Stomach (tissue), 9 donors: ENCODE measurements around the gene SMAD1. TPM values are rescaled to one million over a fixed set of nuclear protein-coding genes. Genes with fewer than 3 reads are reported as not detected.

Source experiments
- DNase-seq, 2 donors: peaks; one replicate each; pipeline versions ENCODE4 v3.0.0 to v3.0.0-alpha.2; 2013 to 2019
- H3K27ac ChIP-seq, 5 donors: fragments of 200-600 bp in 4 of 5; sonication (generic) in 4 of 5; one replicate each; pipeline ENCODE4 v1.5.1; 2013 to 2019; ENCODE audit warnings: mild to moderate bottlenecking in 1 of 5, moderate library complexity in 1 of 5
- H3K27me3 ChIP-seq, 3 donors: fragments of 200-600 bp; sonication (generic); one replicate each; pipeline ENCODE4 v1.5.1; 2017 to 2019; ENCODE audit warnings: mixed run types in 1 of 3
- H3K36me3 ChIP-seq, 4 donors: fragments of 200-600 bp; sonication (generic); 1 replicate in 3 of 4; 2 replicates in 1 of 4; pipeline ENCODE4 v1.5.1; 2016 to 2019
- H3K4me1 ChIP-seq, 4 donors: fragments of 200-600 bp; sonication (generic); one replicate each; pipeline ENCODE4 v1.5.1; 2016 to 2019
- H3K4me3 ChIP-seq, 4 donors: fragments of 200-600 bp; sonication (generic) in 3 of 4; one replicate each; pipeline ENCODE4 v1.5.1; 2016 to 2019; ENCODE audit warnings: mild to moderate bottlenecking in 1 of 4
- H3K9me3 ChIP-seq, 4 donors: fragments of 200-600 bp; sonication (generic); one replicate each; pipeline ENCODE4 v1.5.1; 2016 to 2019
- EP300 ChIP-seq: sonication (generic); formaldehyde crosslinking; IDR thresholded peaks from one replicate; pipeline ENCODE4 v1.6.1; 2017; ENCODE audit warnings: antibody characterized with exemption
- POLR2A ChIP-seq, 4 donors: fragments of 450-650 bp; IDR thresholded peaks; one replicate each; pipeline ENCODE4 v1.6.1; 2016; ENCODE audit warnings: antibody characterized with exemption in 4 of 4, control low read depth in 2 of 4, mild to moderate bottlenecking in 1 of 4, moderate library complexity in 1 of 4
- POLR2AphosphoS5 ChIP-seq, 3 donors: sonication (generic); formaldehyde crosslinking; IDR thresholded peaks; one replicate each; pipeline ENCODE4 v1.6.1; 2016; ENCODE audit warnings: antibody characterized with exemption in 3 of 3
- WGBS, 5 donors: extraction: QIAGEN DNeasy Blood & Tissue Kit in 3 of 5; methylation state at CpG; one replicate each; pipeline versions ENCODE4 v1.1.5 to v1.1.7; 2013 to 2018; 5-methylcytosine and 5-hydroxymethylcytosine counted together
- intact Hi-C: fragments of 100-400 bp; cut with DNase I; formaldehyde crosslinking; loops from one replicate; pipeline ENCODE4 v1.15.1; 2023; ENCODE audit warnings: low total_unique reads
- polyA plus RNA-seq, 3 donors: library from polyadenylated mRNA; stranded (reverse); fragments of 200-250 nt; gene quantifications; one replicate each; pipeline ENCODE4 v1.2.3, GENCODE V29; 2013
- total RNA-seq, 5 donors: library from RNA; depleted of rRNA; stranded (reverse); fragments of >200 nt; gene quantifications; one replicate each; pipeline versions ENCODE4 v1.1.0 to v1.2.3, GENCODE V29; 2014 to 2016
- TF ChIP-seq, protein P1 (sequence below), 7 experiments: fragments of 450-650 bp in 4 of 7; fragments of 200-600 bp in 3 of 7; sonication (generic) in 3 of 7; IDR thresholded peaks; one replicate each; pipeline ENCODE4 v1.5.1; 2016 to 2019; ENCODE audit warnings: antibody characterized with exemption in 7 of 7, control low read depth in 2 of 7, mild to moderate bottlenecking in 1 of 7
- donor health status: healthy with polysubstance abuse.
- donor health status: Bipolar disorder and iron deficiency.
- donor health status: healthy.

Gene SMAD1
- total and polyA plus RNA-seq, 8 donors, result 3.6 to 50.5 (median 12.4) TPM

DNA sequence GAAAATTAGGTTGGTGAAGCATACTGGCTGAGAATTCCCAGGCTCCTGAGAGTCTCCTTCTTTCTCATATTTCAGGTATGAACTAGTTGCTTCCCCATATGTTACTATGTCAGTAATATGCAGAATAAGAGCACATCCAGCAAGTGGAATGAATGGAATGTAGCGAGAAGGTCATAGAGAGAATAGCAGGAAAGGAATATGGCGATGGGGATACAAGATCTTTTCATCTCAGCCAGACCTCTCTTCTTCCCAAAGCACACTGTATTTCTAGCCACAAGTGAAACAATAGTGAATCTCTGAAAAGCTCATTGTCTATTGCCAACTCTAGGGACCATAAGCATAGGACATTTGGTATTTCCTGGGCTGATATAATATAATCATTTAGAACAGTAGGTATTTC lies 82.9 kb downstream of the SMAD1 start:
- Histone ChIP-seq H3K9me3 (peaks cover 0 to 3% (median 0%) of the 10 kb centered on the region in 4 donors), H3K4me3 (no peak overlapping the region), H3K27ac (no peak overlapping the region), H3K27me3 (no peaks in the 10 kb centered on the region), H3K36me3 (peaks cover 0 to 7% (median 6%) of the 10 kb centered on the region in 4 donors), H3K4me1 (no peaks in the 10 kb centered on the region)
- intact Hi-C loops, result no loop called here
- 93 to 100% (median 96%) methylated on average over 2 of the region's 2 CpGs for WGBS, 5 donors
- DNase-seq, result no peak
- TF ChIP-seq POLR2A (IDR thresholded peaks at IDR 0.05) (no peak), EP300 (no peak), POLR2AphosphoS5 (IDR thresholded peaks at IDR 0.05) (no peak)
- TF ChIP-seq, protein P1, sequence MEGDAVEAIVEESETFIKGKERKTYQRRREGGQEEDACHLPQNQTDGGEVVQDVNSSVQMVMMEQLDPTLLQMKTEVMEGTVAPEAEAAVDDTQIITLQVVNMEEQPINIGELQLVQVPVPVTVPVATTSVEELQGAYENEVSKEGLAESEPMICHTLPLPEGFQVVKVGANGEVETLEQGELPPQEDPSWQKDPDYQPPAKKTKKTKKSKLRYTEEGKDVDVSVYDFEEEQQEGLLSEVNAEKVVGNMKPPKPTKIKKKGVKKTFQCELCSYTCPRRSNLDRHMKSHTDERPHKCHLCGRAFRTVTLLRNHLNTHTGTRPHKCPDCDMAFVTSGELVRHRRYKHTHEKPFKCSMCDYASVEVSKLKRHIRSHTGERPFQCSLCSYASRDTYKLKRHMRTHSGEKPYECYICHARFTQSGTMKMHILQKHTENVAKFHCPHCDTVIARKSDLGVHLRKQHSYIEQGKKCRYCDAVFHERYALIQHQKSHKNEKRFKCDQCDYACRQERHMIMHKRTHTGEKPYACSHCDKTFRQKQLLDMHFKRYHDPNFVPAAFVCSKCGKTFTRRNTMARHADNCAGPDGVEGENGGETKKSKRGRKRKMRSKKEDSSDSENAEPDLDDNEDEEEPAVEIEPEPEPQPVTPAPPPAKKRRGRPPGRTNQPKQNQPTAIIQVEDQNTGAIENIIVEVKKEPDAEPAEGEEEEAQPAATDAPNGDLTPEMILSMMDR (IDR thresholded peaks at IDR 0.05), result no peak

DNA sequence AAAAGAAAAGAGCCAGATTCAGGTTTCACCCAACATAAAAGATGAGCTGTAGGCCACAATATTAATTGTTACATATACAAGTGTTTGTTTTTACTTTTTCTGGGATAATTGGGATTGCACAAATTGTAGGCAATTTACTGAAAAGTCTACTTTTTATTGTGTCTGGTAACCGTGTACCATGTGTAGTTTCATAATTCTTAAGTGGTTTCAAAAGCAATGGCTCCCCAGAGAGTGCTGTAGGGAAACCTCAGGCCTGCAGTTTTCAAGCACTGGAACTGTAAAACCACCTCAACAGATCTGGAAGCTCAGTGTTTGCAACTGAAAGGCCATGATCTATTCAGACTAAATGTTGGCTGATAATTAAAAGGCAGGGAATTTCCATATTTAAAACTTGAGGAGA lies 83.7 kb downstream of the SMAD1 start:
- TF ChIP-seq POLR2A (IDR thresholded peaks at IDR 0.05) (no peak), EP300 (no peak), POLR2AphosphoS5 (IDR thresholded peaks at IDR 0.05) (no peak)
- TF ChIP-seq, protein P1 (IDR thresholded peaks at IDR 0.05), result no peak
- peaks cover 0 to 3% (median 0%) of the 10 kb centered on the region in 4 donors for H3K9me3 ChIP-seq
- H3K4me3 ChIP-seq, result no peak overlapping the region
- no peaks in the 10 kb centered on the region for H3K36me3 ChIP-seq
- H3K27me3 ChIP-seq, result no peaks in the 10 kb centered on the region
- WGBS, 5 donors, result 47 to 74% (median 61%) methylated on average over 1 of the region's 1 CpG
- no peaks in the 10 kb centered on the region for H3K4me1 ChIP-seq
- intact Hi-C loops, result no loop called here
- DNase-seq, result no peak
- no peak overlapping the region for H3K27ac ChIP-seq

DNA sequence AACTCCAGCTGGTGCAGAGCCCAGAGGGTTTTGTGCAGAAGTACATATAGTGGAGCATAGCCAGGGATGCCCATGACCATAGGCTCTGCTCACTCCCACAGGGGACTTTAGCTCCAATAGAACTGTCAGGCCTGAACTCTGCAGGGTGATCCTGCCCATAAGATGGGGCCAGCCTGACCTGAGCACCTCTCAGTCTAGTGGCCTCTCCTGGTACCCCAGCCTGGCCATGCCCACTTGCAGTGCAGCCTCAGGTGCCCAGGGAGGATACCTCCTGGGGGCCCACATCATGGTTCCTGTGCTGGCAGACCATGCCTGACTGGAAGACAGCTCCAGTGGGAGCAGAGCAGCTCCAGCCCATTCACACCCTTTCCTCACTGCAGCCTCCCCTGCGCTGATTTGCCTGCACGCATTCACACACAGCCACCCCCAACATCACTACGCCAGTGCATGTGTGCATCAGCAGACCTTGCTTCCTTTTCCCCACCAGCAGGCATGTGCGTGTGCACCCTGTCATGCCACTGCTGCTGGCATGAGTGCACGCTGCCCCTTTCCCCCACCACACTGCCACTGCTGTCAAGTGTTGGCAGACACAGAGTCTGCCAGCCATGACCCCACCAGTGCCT lies 84.5 kb downstream of the SMAD1 start:
- TF ChIP-seq POLR2A (IDR thresholded peaks at IDR 0.05), result no peak
- TF ChIP-seq EP300, result no peak
- TF ChIP-seq, protein P1 (IDR thresholded peaks at IDR 0.05), result no peak
- TF ChIP-seq POLR2AphosphoS5 (IDR thresholded peaks at IDR 0.05), result no peak
- DNase-seq, result no peak
- Histone ChIP-seq H3K9me3 (peaks cover 0 to 3% (median 0%) of the 10 kb centered on the region in 4 donors), H3K4me3 (no peak overlapping the region), H3K4me1 (no peaks in the 10 kb centered on the region), H3K27me3 (no peaks in the 10 kb centered on the region), H3K36me3 (no peaks in the 10 kb centered on the region), H3K27ac (no peak overlapping the region)
- intact Hi-C loops, result no loop called here
- WGBS, 5 donors, result 92 to 100% (median 96%) methylated on average over 4 to 5 of the region's 5 CpGs

DNA sequence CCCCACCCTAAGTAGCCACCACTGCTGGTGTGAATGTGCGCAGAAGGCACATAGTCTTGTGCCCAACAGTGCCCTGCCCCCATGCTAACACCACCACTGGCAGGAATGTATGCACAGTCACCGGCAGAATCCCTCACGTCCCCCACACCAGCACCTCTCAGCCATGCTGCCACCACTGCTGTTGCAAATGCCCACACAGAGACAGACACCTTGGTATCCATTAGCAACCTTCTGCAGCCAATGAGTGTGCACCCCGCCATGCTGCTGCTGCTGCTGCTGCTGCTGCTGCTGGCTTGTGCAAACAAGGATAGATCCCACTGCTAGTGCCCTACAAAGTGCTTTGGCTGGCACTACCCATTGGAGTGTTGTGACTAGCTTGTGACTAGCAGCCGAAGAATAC lies 85.1 kb downstream of the SMAD1 start:
- DNase-seq, result no peak
- Histone ChIP-seq H3K4me1 (no peaks in the 10 kb centered on the region), H3K27me3 (no peaks in the 10 kb centered on the region), H3K36me3 (no peaks in the 10 kb centered on the region), H3K27ac (no peak overlapping the region), H3K9me3 (peaks cover 0 to 3% (median 0%) of the 10 kb centered on the region in 4 donors), H3K4me3 (no peak overlapping the region)
- intact Hi-C loops, result no loop called here
- WGBS, 5 donors, result 67 to 86% (median 75%) methylated on average over 5 of the region's 5 CpGs
- TF ChIP-seq EP300 (no peak), POLR2A (IDR thresholded peaks at IDR 0.05) (no peak), POLR2AphosphoS5 (IDR thresholded peaks at IDR 0.05) (no peak)
- TF ChIP-seq, protein P1 (IDR thresholded peaks at IDR 0.05), result no peak
